GM10248 (cell line): ENCODE results near the gene PROC.

Experiments used
- CTCF ChIA-PET: fragments of 300-600 bp; sonication (Branson Sonifier 250); formaldehyde crosslinking; extraction: SDS; loops from one replicate; lab custom pipeline; 2021; ENCODE audit warnings: antibody characterized with exemption; lab: Yijun Ruan, JAX
- POLR2A ChIA-PET: fragments of 350-650 bp; sonication (Branson Sonifier 250); formaldehyde crosslinking; extraction: SDS; loops from one replicate; lab custom pipeline; 2020; ENCODE audit warnings: antibody characterized with exemption; lab: Yijun Ruan, JAX
- DNase-seq: peaks from one replicate; pipeline ENCODE4 v3.0.0; 2012; ENCODE audit errors: extremely low spot score
- CTCF ChIP-seq: IDR thresholded peaks from 2 replicates; pipeline ENCODE4 v1.5.1; 2012; ENCODE audit warnings: mild to moderate bottlenecking, low read depth; ENCODE audit errors: extremely low read depth, missing control alignments, control extremely low read depth

Gene PROC

GRCh38 chr2:127386764-127387654, 31.2 kb upstream of the PROC start:
- TF ChIP-seq CTCF: no peak
- CTCF ChIA-PET: interaction anchor here (1.2 to 1.3 kb wide), 2 partner anchors 21 to 31 kb away, joined by 3 read pairs; no protein-coding TSS in a partner anchor
- POLR2A ChIA-PET: interaction anchor here (0.5 to 0.6 kb wide), 2 partner anchors 8 to 27 kb away, joined by 3 read pairs; no protein-coding TSS in a partner anchor
- DNase-seq: peak; percentile 83

- ChIA-PET POLR2A (interaction anchor here (1.1 kb wide), 1 partner anchor 10 kb away, joined by 3 read pairs; no protein-coding TSS in a partner anchor), CTCF (interaction anchor here (1.2 to 2.1 kb wide), 4 partner anchors 11 to 79 kb away, joined by 3 to 9 read pairs (median 6); no protein-coding TSS in a partner anchor)
- peak; percentile 97 for DNase-seq
- TF ChIP-seq CTCF: no peak
Measured at GRCh38 chr2:127387655-127388422, 30.4 kb upstream of the PROC start, which contains the start of gene MAP3K2. Gene MAP3K2 (minus strand): TSS chr2:127387975. CDS start chr2:127343129, 44,846 bp downstream.

GRCh38 chr2:127388423-127389164, 29.6 kb upstream of the PROC start:
- POLR2A ChIA-PET: interaction anchor here (1.1 kb wide), 1 partner anchor 9 kb away, joined by 3 read pairs; no protein-coding TSS in a partner anchor
- TF ChIP-seq CTCF: no peak
- no peak for DNase-seq
- CTCF ChIA-PET: interaction anchor here (0.9 to 2.1 kb wide), 4 partner anchors 11 to 79 kb away, joined by 3 to 9 read pairs (median 6); no protein-coding TSS in a partner anchor

- TF ChIP-seq CTCF: no peak
- ChIA-PET CTCF (interaction anchor here (1.2 to 2.1 kb wide), 4 partner anchors 9 to 26 kb away, joined by 3 to 9 read pairs (median 8); no protein-coding TSS in a partner anchor), POLR2A (interaction anchor here (0.6 to 1.0 kb wide), 2 partner anchors 11 to 308 kb away, joined by 3 read pairs; no protein-coding TSS in a partner anchor)
- no peak for DNase-seq
Measured at GRCh38 chr2:127389778-127390435, 28.3 kb upstream of the PROC start.

GRCh38 chr2:127392133-127392827, 25.9 kb upstream of the PROC start:
- no peak for TF ChIP-seq CTCF
- CTCF ChIA-PET: interaction anchor here (1.0 kb wide), 1 partner anchor 10 kb away, joined by 3 read pairs; no protein-coding TSS in a partner anchor
- no peak for DNase-seq
- POLR2A ChIA-PET: no interaction called here
